ENCODE measurements around the gene OPCML.

OPCML gene

GRCh38 chr11:133173810-133174412 lies 358.4 kb downstream of the OPCML start:
- intact Hi-C loops (cut with micrococcal nuclease) = no loop called here
- Mint-ChIP-seq H3K27me3 (peaks cover 1% of the 10 kb centered on the region), H3K4me3 (no peak overlapping the region), H3K9me3 (no peaks in the 10 kb centered on the region), H3K36me3 (ENCODE audit: low read depth) (no peaks in the 10 kb centered on the region), H3K27ac (no peak overlapping the region), H3K4me1 (ENCODE audit: low read depth) (no peaks in the 10 kb centered on the region)

GRCh38 chr11:133172349-133172748 lies 360.0 kb downstream of the OPCML start:
- Mint-ChIP-seq H3K36me3 (ENCODE audit: low read depth) (no peaks in the 10 kb centered on the region), H3K4me3 (no peak overlapping the region), H3K27me3 (peaks cover 2% of the 10 kb centered on the region), H3K9me3 (no peaks in the 10 kb centered on the region), H3K4me1 (ENCODE audit: low read depth) (no peaks in the 10 kb centered on the region), H3K27ac (no peak overlapping the region)
- intact Hi-C loops (cut with micrococcal nuclease) = no loop called here

- peaks cover 2% of the 10 kb centered on the region for H3K27me3 Mint-ChIP-seq
- intact Hi-C loops (cut with micrococcal nuclease) = no loop called here
- no peaks in the 10 kb centered on the region for H3K4me1 Mint-ChIP-seq (ENCODE audit: low read depth)
- no peaks in the 10 kb centered on the region for H3K9me3 Mint-ChIP-seq
- H3K27ac Mint-ChIP-seq = no peak overlapping the region
- H3K4me3 Mint-ChIP-seq = no peak overlapping the region
- no peaks in the 10 kb centered on the region for H3K36me3 Mint-ChIP-seq (ENCODE audit: low read depth)
Observed at GRCh38 chr11:133171374-133171773, 360.9 kb downstream of the OPCML start.

- no peaks in the 10 kb centered on the region for H3K36me3 Mint-ChIP-seq (ENCODE audit: low read depth)
- no peaks in the 10 kb centered on the region for H3K4me1 Mint-ChIP-seq (ENCODE audit: low read depth)
- intact Hi-C loops (cut with micrococcal nuclease) = loop anchor here (10.0 kb wide), 1 partner anchor 83 kb away; no protein-coding TSS in a partner anchor
- H3K27me3 Mint-ChIP-seq = peaks cover 4% of the 10 kb centered on the region
- H3K4me3 Mint-ChIP-seq = no peak overlapping the region
- no peak overlapping the region for H3K27ac Mint-ChIP-seq
- no peaks in the 10 kb centered on the region for H3K9me3 Mint-ChIP-seq
Observed at GRCh38 chr11:133168016-133168415, 364.3 kb downstream of the OPCML start.

- intact Hi-C loops (cut with micrococcal nuclease) = loop anchor here (10.0 kb wide), 1 partner anchor 82 kb away; no protein-coding TSS in a partner anchor
- Mint-ChIP-seq H3K4me3 (no peak overlapping the region), H3K27ac (no peak overlapping the region), H3K27me3 (peaks cover 3% of the 10 kb centered on the region), H3K36me3 (ENCODE audit: low read depth) (no peaks in the 10 kb centered on the region), H3K9me3 (no peaks in the 10 kb centered on the region), H3K4me1 (ENCODE audit: low read depth) (no peaks in the 10 kb centered on the region)
Observed at GRCh38 chr11:133166662-133167061, 365.6 kb downstream of the OPCML start.

- Mint-ChIP-seq H3K9me3 (no peaks in the 10 kb centered on the region), H3K36me3 (ENCODE audit: low read depth) (no peaks in the 10 kb centered on the region), H3K4me1 (ENCODE audit: low read depth) (no peaks in the 10 kb centered on the region), H3K27ac (no peak overlapping the region), H3K27me3 (peaks cover 3% of the 10 kb centered on the region), H3K4me3 (no peak overlapping the region)
- intact Hi-C loops (cut with micrococcal nuclease) = loop anchor here (10.0 kb wide), 1 partner anchor 80 kb away; no protein-coding TSS in a partner anchor
Observed at GRCh38 chr11:133164986-133165385, 367.3 kb downstream of the OPCML start.

- Mint-ChIP-seq H3K9me3 (no peaks in the 10 kb centered on the region), H3K36me3 (ENCODE audit: low read depth) (no peaks in the 10 kb centered on the region), H3K4me1 (ENCODE audit: low read depth) (no peaks in the 10 kb centered on the region), H3K27me3 (peaks cover 3% of the 10 kb centered on the region), H3K4me3 (no peak overlapping the region), H3K27ac (no peak overlapping the region)
- intact Hi-C loops (cut with micrococcal nuclease) = loop anchor here (10.0 kb wide), 1 partner anchor 79 kb away; no protein-coding TSS in a partner anchor
Observed at GRCh38 chr11:133163463-133164419, 368.6 kb downstream of the OPCML start.

- H3K27ac Mint-ChIP-seq = no peak overlapping the region
- H3K36me3 Mint-ChIP-seq (ENCODE audit: low read depth) = no peaks in the 10 kb centered on the region
- H3K4me1 Mint-ChIP-seq (ENCODE audit: low read depth) = no peaks in the 10 kb centered on the region
- H3K27me3 Mint-ChIP-seq = peaks cover 9% of the 10 kb centered on the region
- no peak overlapping the region for H3K4me3 Mint-ChIP-seq
- intact Hi-C loops (cut with micrococcal nuclease) = loop anchor here (10.0 kb wide), 1 partner anchor 77 kb away; no protein-coding TSS in a partner anchor
- H3K9me3 Mint-ChIP-seq = no peaks in the 10 kb centered on the region
Observed at GRCh38 chr11:133162227-133162626, 370.1 kb downstream of the OPCML start.

GRCh38 chr11:133160754-133161153 lies 371.5 kb downstream of the OPCML start:
- intact Hi-C loops (cut with micrococcal nuclease) = loop anchor here (10.0 kb wide), 1 partner anchor 76 kb away; no protein-coding TSS in a partner anchor
- Mint-ChIP-seq H3K36me3 (ENCODE audit: low read depth) (no peaks in the 10 kb centered on the region), H3K9me3 (no peaks in the 10 kb centered on the region), H3K27ac (no peak overlapping the region), H3K4me1 (ENCODE audit: low read depth) (no peaks in the 10 kb centered on the region), H3K4me3 (no peak overlapping the region), H3K27me3 (peaks cover 21% of the 10 kb centered on the region)

- H3K4me1 Mint-ChIP-seq (ENCODE audit: low read depth) = no peaks in the 10 kb centered on the region
- H3K9me3 Mint-ChIP-seq = no peaks in the 10 kb centered on the region
- H3K4me3 Mint-ChIP-seq = no peak overlapping the region
- intact Hi-C loops (cut with micrococcal nuclease) = no loop called here
- H3K27me3 Mint-ChIP-seq = peaks cover 35% of the 10 kb centered on the region
- no peaks in the 10 kb centered on the region for H3K36me3 Mint-ChIP-seq (ENCODE audit: low read depth)
- no peak overlapping the region for H3K27ac Mint-ChIP-seq
Observed at GRCh38 chr11:133156986-133157745, 375.1 kb downstream of the OPCML start.

- Mint-ChIP-seq H3K4me1 (ENCODE audit: low read depth) (no peaks in the 10 kb centered on the region), H3K4me3 (no peak overlapping the region), H3K9me3 (no peaks in the 10 kb centered on the region), H3K27me3 (peaks cover 41% of the 10 kb centered on the region), H3K27ac (no peak overlapping the region), H3K36me3 (ENCODE audit: low read depth) (no peaks in the 10 kb centered on the region)
- intact Hi-C loops (cut with micrococcal nuclease) = no loop called here
Observed at GRCh38 chr11:133154781-133155180, 377.5 kb downstream of the OPCML start.

- Mint-ChIP-seq H3K4me3 (no peak overlapping the region), H3K27ac (no peak overlapping the region), H3K4me1 (ENCODE audit: low read depth) (no peaks in the 10 kb centered on the region), H3K36me3 (ENCODE audit: low read depth) (no peaks in the 10 kb centered on the region), H3K27me3 (peaks cover 41% of the 10 kb centered on the region), H3K9me3 (no peaks in the 10 kb centered on the region)
- intact Hi-C loops (cut with micrococcal nuclease) = no loop called here
Observed at GRCh38 chr11:133154076-133154475, 378.2 kb downstream of the OPCML start.

- H3K27me3 Mint-ChIP-seq = peaks cover 40% of the 10 kb centered on the region
- H3K4me1 Mint-ChIP-seq (ENCODE audit: low read depth) = no peaks in the 10 kb centered on the region
- intact Hi-C loops (cut with micrococcal nuclease) = no loop called here
- no peak overlapping the region for H3K4me3 Mint-ChIP-seq
- no peak overlapping the region for H3K27ac Mint-ChIP-seq
- H3K9me3 Mint-ChIP-seq = no peaks in the 10 kb centered on the region
- H3K36me3 Mint-ChIP-seq (ENCODE audit: low read depth) = no peaks in the 10 kb centered on the region
Observed at GRCh38 chr11:133153031-133153430, 379.3 kb downstream of the OPCML start.

Data from dendritic cell treated with granulocyte-macrophage colony-stimulating factor and Interleukin-4, amounts not matched to agents 40 ng/mL and 50 ng/mL, for 4 days (primary cell).